SJSA1 (cell line): ENCODE data around the gene TAF1A. TPM values are rescaled to one million over a fixed set of nuclear protein-coding genes. Genes with fewer than 3 reads are reported as not detected.

ENCODE experiments used
- DNase-seq, 2 experiments: peaks; one replicate each; pipeline ENCODE4 v3.0.0-alpha.2; 2015 to 2020; ENCODE audit warnings: low spot score in 2 of 2, low read depth in 1 of 2
- H3K27ac ChIP-seq: fragments of 250-450 bp; sonication (Bioruptor Pico); 2 replicates; pipeline ENCODE4 v1.5.1; 2020; ENCODE audit warnings: mild to moderate bottlenecking, moderate library complexity
- H3K27me3 ChIP-seq: fragments of 250-450 bp; sonication (Bioruptor Pico); replicated peaks from 2 replicates; pipeline ENCODE4 v1.5.1; 2020; ENCODE audit warnings: mild to moderate bottlenecking, moderate library complexity
- H3K36me3 ChIP-seq: fragments of 250-450 bp; sonication (Bioruptor Pico); 2 replicates; pipeline ENCODE4 v1.5.1; 2020; ENCODE audit warnings: mild to moderate bottlenecking
- H3K4me1 ChIP-seq: fragments of 250-450 bp; sonication (Bioruptor Pico); replicated peaks from 2 replicates; pipeline ENCODE4 v1.6.1; 2021; ENCODE audit warnings: mild to moderate bottlenecking
- H3K4me3 ChIP-seq: fragments of 250-450 bp; sonication (Bioruptor Pico); 2 replicates; pipeline ENCODE4 v1.5.1; 2020; ENCODE audit warnings: mild to moderate bottlenecking
- H3K9me3 ChIP-seq: fragments of 250-450 bp; sonication (Bioruptor Pico); replicated peaks from 2 replicates; pipeline ENCODE4 v1.5.1; 2020; ENCODE audit warnings: mild to moderate bottlenecking
- total RNA-seq: library from RNA; depleted of rRNA; stranded (reverse); fragments of >200 nt; shearing (Covaris generic); gene quantifications from 2 replicates; pipeline ENCODE4 v1.2.3, GENCODE V29; 2014; rRNA removed

The TAF1A gene
- 5.8 and 10.8 TPM in 2 replicates for total RNA-seq

GRCh38 chr1:222589462-222590302 lies at the start of gene TAF1A:
Gene TAF1A (minus strand): TSS chr1:222589933.
- H3K36me3 ChIP-seq, result peaks cover 20% of the 10 kb centered on the region
- no peaks in the 10 kb centered on the region for H3K27me3 ChIP-seq
- H3K27ac ChIP-seq, result peak within 1 kb of the TSS; percentile 56
- peak; percentile 81 to 82 for DNase-seq
- H3K9me3 ChIP-seq, result no peaks in the 10 kb centered on the region
- peaks cover 12% of the 10 kb centered on the region for H3K4me1 ChIP-seq
- H3K4me3 ChIP-seq, result peak within 1 kb of the TSS; percentile 56

- H3K4me3 ChIP-seq, result no peak overlapping the region
- no peaks in the 10 kb centered on the region for H3K27me3 ChIP-seq
- H3K36me3 ChIP-seq, result peaks cover 72% of the 10 kb centered on the region
- no peak overlapping the region for H3K27ac ChIP-seq
- H3K9me3 ChIP-seq, result no peaks in the 10 kb centered on the region
- H3K4me1 ChIP-seq, result no peaks in the 10 kb centered on the region
- peak; percentile 70 to 74 for DNase-seq
These were observed 44.7 kb upstream of the TAF1A start for GRCh38 chr1:222634180-222635013.

GRCh38 chr1:222632749-222633148 lies 43.0 kb upstream of the TAF1A start:
- DNase-seq, result no peak
- Histone ChIP-seq H3K27me3 (no peaks in the 10 kb centered on the region), H3K36me3 (peaks cover 76% of the 10 kb centered on the region), H3K9me3 (no peaks in the 10 kb centered on the region), H3K4me3 (no peak overlapping the region), H3K27ac (no peak overlapping the region), H3K4me1 (no peaks in the 10 kb centered on the region)

GRCh38 chr1:222631611-222632208 lies 42.0 kb upstream of the TAF1A start:
- Histone ChIP-seq H3K9me3 (no peaks in the 10 kb centered on the region), H3K27me3 (no peaks in the 10 kb centered on the region), H3K36me3 (peaks cover 79% of the 10 kb centered on the region), H3K4me3 (no peak overlapping the region), H3K27ac (no peak overlapping the region), H3K4me1 (no peaks in the 10 kb centered on the region)
- DNase-seq, result no peak

- Histone ChIP-seq H3K27ac (no peak overlapping the region), H3K36me3 (peaks cover 84% of the 10 kb centered on the region), H3K9me3 (no peaks in the 10 kb centered on the region), H3K27me3 (no peaks in the 10 kb centered on the region), H3K4me3 (no peak overlapping the region), H3K4me1 (no peaks in the 10 kb centered on the region)
- DNase-seq, result no peak
These were observed 40.3 kb upstream of the TAF1A start for GRCh38 chr1:222629921-222630535.

GRCh38 chr1:222627232-222627631 lies 37.5 kb upstream of the TAF1A start:
- Histone ChIP-seq H3K27ac (no peak overlapping the region), H3K27me3 (no peaks in the 10 kb centered on the region), H3K4me3 (no peak overlapping the region), H3K36me3 (peaks cover 88% of the 10 kb centered on the region), H3K9me3 (no peaks in the 10 kb centered on the region), H3K4me1 (no peaks in the 10 kb centered on the region)
- DNase-seq, result no peak

GRCh38 chr1:222624214-222624613 lies 34.5 kb upstream of the TAF1A start:
- DNase-seq, result no peak
- Histone ChIP-seq H3K27ac (no peak overlapping the region), H3K9me3 (no peaks in the 10 kb centered on the region), H3K4me1 (peaks cover 5% of the 10 kb centered on the region; the same call in 1 of the 2 replicates), H3K4me3 (no peak overlapping the region), H3K36me3 (peaks cover 65% of the 10 kb centered on the region), H3K27me3 (no peaks in the 10 kb centered on the region)

- no peak for DNase-seq
- Histone ChIP-seq H3K36me3 (peaks cover 60% of the 10 kb centered on the region), H3K27me3 (no peaks in the 10 kb centered on the region), H3K9me3 (no peaks in the 10 kb centered on the region), H3K4me1 (peaks cover 5% of the 10 kb centered on the region; the same call in 1 of the 2 replicates), H3K4me3 (no peak overlapping the region), H3K27ac (no peak overlapping the region)
These were observed 33.7 kb upstream of the TAF1A start for GRCh38 chr1:222623458-222623857.

- H3K27ac ChIP-seq, result no peak overlapping the region
- no peaks in the 10 kb centered on the region for H3K27me3 ChIP-seq
- 0 out of 2 replicates have a peak, but pooled peaks cover 2% of the 10 kb centered on the region for H3K9me3 ChIP-seq
- H3K4me1 ChIP-seq, result peaks cover 5% of the 10 kb centered on the region; the same call in 1 of the 2 replicates
- DNase-seq, result no peak
- H3K4me3 ChIP-seq, result no peak overlapping the region
- H3K36me3 ChIP-seq, result peaks cover 57% of the 10 kb centered on the region
These were observed 33.0 kb upstream of the TAF1A start for GRCh38 chr1:222622765-222623164.

GRCh38 chr1:222620566-222620965 lies 30.8 kb upstream of the TAF1A start:
- H3K4me3 ChIP-seq, result no peak overlapping the region
- no peak for DNase-seq
- H3K36me3 ChIP-seq, result peaks cover 38% of the 10 kb centered on the region
- 0 out of 2 replicates have a peak, but pooled peaks cover 2% of the 10 kb centered on the region for H3K9me3 ChIP-seq
- H3K27ac ChIP-seq, result no peak overlapping the region
- H3K4me1 ChIP-seq, result peaks cover 14% of the 10 kb centered on the region
- no peaks in the 10 kb centered on the region for H3K27me3 ChIP-seq

GRCh38 chr1:222618880-222619596 lies 29.3 kb upstream of the TAF1A start:
- no peak overlapping the region for H3K27ac ChIP-seq
- DNase-seq, result peak in 1 of 2 experiments; percentile 40
- peak overlapping the region; percentile 99 for H3K4me3 ChIP-seq
- H3K4me1 ChIP-seq, result peaks cover 14% of the 10 kb centered on the region
- H3K9me3 ChIP-seq, result 0 out of 2 replicates have a peak, but pooled peaks cover 2% of the 10 kb centered on the region
- no peaks in the 10 kb centered on the region for H3K27me3 ChIP-seq
- H3K36me3 ChIP-seq, result peaks cover 26% of the 10 kb centered on the region

- Histone ChIP-seq H3K27ac (peak within 1 kb of the TSS; percentile 72), H3K4me1 (peaks cover 14% of the 10 kb centered on the region), H3K4me3 (peak within 1 kb of the TSS; percentile 99), H3K36me3 (peaks cover 18% of the 10 kb centered on the region), H3K27me3 (no peaks in the 10 kb centered on the region; the same call in 1 of the 2 replicates), H3K9me3 (0 out of 2 replicates have a peak, but pooled peaks cover 2% of the 10 kb centered on the region)
- DNase-seq, result peak in 1 of 2 experiments; percentile 23
These were observed 28.5 kb upstream of the TAF1A start, which contains the start of gene MIA3 for GRCh38 chr1:222618001-222618879. Gene MIA3 (plus strand): TSS chr1:222618097. CDS start chr1:222618111, 14 bp downstream.
